Epithelial cell of proximal tubule (primary cell): ENCODE data around the gene ASTN2. TPM values are rescaled to one million over a fixed set of nuclear protein-coding genes. Genes with fewer than 3 reads are reported as not detected.
A peak's percentile ranks its signal among the peaks of the same experiment; 100 is the strongest.

ENCODE experiments used
- DNase-seq: peaks from one replicate; pipeline ENCODE4 v3.0.0-alpha.2; 2011; ENCODE audit warnings: low read depth
- H3K4me3 ChIP-seq: 2 replicates; pipeline ENCODE4 v1.5.1; 2011; ENCODE audit warnings: low read depth, mild to moderate bottlenecking, low read length
- CTCF ChIP-seq: conservative IDR thresholded peaks from 2 replicates; pipeline ENCODE4 v1.5.1; 2012; ENCODE audit warnings: low read depth, mild to moderate bottlenecking, low read length
- total RNA-seq: library from RNA; depleted of rRNA; stranded (reverse); fragments of >200 nt; gene quantifications from 2 replicates; pipeline ENCODE4 v1.2.3, GENCODE V29; 2015

The ASTN2 gene
- total RNA-seq, 1 donor from 2014 or later: 4.4 TPM

- TF ChIP-seq CTCF: no peak
- H3K4me3 ChIP-seq: no peak overlapping the region
- DNase-seq: no peak
Measured at GRCh38 chr9:116416421-116416820, 998.4 kb downstream of the ASTN2 start.

GRCh38 chr9:116414374-116414773 is 1000.5 kb downstream of the ASTN2 start:
- no peak overlapping the region for H3K4me3 ChIP-seq
- TF ChIP-seq CTCF: no peak
- DNase-seq: no peak

GRCh38 chr9:116411506-116411905 is 1003.4 kb downstream of the ASTN2 start:
- TF ChIP-seq CTCF: no peak
- no peak overlapping the region for H3K4me3 ChIP-seq
- no peak for DNase-seq

- no peak overlapping the region for H3K4me3 ChIP-seq
- TF ChIP-seq CTCF: no peak
- no peak for DNase-seq
Measured at GRCh38 chr9:116409638-116410037, 1005.2 kb downstream of the ASTN2 start.

GRCh38 chr9:116409129-116409528 is 1005.7 kb downstream of the ASTN2 start:
- H3K4me3 ChIP-seq: no peak overlapping the region
- no peak for TF ChIP-seq CTCF

GRCh38 chr9:116406469-116406868 is 1008.4 kb downstream of the ASTN2 start:
- no peak for TF ChIP-seq CTCF
- no peak for DNase-seq
- no peak overlapping the region for H3K4me3 ChIP-seq

More at GRCh38 chr9:116409129-116409528, 1005.7 kb downstream of the ASTN2 start:
- DNase-seq: no peak

DNA sequence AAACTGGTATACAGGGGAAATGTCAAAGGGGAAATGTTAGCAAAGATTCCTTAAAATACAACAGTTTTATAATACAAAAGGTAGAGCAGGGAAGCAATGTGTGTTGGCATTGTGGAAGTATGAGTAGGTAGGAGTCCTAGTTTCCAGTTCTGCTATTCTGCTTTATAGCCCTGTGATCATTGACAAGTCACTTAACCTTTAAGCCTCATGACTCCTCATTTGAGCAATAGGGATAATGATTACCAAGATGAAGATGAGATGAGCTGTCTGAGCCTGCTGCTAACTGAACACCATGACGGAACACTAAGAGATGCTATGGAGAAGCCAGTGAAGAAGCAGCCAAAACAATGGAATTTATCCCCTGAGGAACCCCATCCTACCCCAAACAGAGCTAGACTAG is 1009.5 kb downstream of the ASTN2 start:
- no peak for TF ChIP-seq CTCF
- DNase-seq: peak; percentile 95
- H3K4me3 ChIP-seq: no peak overlapping the region
